HPDE6-E6E7 (cell line): ENCODE data around the gene HAUS7.
A peak's percentile ranks its signal among the peaks of the same experiment; 100 is the strongest.
"Not testable (repeated sequence)": the region's sequence is repeated elsewhere in the genome, so short reads cannot be mapped to it uniquely, and the experiment has no call there.

ENCODE experiments used
- DNase-seq: peaks from one replicate; pipeline ENCODE4 v3.0.0; 2011; ENCODE audit warnings: missing footprints; ENCODE audit errors: extremely low spot score

Gene HAUS7

DNA sequence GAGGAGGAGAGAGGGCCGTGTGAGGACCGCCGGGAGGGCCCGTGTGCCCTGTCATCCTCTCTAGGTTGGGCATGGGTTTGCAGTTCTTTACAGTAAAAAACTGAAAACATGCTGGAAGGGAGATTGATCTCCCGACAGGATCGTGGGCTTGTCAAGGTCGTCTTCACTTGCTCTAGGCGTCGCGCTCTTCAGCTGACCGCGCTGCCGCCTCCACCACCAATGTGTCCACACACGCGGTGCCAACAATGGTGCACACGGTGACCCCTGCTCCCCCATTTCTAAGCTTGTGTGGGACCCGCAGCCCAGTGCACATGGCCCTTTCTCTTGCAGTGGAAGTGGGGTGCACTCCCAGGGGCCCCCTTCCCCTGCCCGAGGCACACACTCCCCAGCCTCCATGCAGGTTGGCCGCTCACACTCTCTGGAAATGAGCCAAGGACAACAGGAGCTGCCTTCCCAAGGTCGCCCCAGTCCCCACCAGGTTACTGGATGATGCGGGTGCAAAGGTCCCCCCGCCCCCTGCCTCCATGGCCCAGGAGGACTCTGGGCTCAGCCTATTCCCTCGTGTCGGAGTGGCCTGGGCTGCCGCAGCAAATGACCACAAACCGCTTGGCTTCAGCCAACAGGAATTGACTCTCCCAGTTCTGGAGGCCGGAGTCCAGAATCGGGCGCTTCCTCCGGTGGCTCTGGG lies 60.8 kb downstream of the HAUS7 start:
- no peak for DNase-seq

DNA sequence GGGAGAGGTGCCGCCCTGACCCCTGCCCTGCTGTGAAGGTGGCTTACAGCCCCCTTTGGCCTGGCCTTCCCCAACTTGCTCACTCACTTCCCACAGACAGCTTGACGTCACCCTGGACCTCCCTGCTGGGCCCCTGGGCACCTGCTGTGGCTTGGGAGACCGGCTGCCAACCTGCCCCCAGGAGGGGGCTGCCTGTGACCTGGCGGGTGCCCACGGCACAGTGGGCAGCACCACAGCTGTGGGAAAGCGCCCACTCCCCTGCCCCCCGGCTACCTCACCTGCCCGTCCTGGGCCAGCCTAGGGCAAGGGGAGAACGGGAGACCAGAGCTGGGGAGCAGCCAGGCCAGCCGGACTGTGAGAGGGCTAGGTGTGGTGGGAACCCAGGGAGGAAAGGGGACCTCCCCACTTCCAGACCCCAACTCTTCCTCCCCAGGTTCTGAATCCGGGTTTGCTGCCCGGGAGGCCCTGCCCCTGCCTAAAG lies 61.5 kb downstream of the HAUS7 start:
- DNase-seq, result no peak

DNA sequence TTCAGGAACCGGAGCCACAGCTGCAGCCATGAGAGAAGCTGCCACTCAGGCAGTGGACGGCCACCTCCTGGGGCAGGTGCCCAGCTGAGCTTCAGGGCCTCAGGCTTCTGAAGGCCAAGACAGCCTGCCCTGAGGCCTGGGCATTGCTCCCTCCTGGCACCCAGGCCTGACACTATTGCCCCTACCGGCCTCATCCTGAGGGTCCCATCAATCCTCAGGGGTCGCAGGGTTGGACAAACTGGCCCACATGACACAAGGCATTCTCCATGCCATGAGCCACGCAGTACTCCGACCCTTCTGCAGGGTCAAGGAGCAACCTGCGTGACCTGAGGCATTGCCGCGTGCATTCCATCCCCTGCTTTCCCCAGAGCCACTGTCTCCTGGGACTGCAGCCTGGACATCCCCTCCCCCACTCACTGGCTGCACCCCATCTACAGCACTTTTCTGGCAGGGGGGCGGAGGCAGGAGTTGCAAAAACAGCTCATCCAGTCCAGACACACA lies 62.1 kb downstream of the HAUS7 start:
- no peak for DNase-seq

DNA sequence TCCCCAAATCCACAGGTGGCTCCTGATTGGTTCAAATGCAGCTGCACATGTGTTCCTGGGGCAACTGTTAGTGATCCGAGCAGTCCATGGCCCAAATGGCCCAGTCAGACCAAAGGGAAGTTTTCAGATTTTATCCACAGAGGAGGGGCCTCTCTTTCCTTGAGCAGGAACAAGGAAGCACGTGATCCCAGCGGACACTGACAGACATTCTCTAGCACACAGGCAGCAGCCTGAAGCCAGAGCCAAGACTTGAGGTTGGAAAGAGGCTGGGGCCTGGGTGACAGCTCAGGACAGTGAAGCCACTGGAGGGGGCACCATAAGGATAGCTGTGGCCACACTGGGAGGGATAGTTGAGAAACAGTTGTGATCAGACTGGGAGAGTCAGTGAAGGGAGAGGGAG lies 62.6 kb downstream of the HAUS7 start:
- no peak for DNase-seq

GRCh38 chrX:153406903-153407302 lies 63.5 kb downstream of the HAUS7 start:
- no peak for DNase-seq

DNA sequence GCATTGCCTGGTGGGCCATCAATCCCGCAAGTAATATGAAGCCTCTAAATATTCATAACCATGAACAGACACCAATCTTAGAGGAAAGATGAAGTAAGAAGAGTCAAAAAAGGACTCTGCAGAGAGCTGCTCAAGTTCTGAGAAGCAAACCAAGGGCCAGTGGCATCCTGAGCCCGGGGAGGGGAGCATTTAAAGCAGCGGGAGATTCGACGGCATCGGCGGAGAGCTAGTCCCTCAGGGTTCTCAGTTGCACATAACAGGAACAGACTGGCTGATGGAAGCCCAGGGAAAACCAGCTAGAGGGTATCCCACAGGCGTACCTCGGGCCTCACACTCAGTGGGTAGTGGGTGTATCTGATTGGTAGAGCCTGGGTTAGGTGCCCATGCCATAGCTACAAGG lies 64.4 kb downstream of the HAUS7 start:
- DNase-seq, result no peak

GRCh38 chrX:153405426-153405825 lies 65.0 kb downstream of the HAUS7 start:
- no peak for DNase-seq

- DNase-seq, result not testable (repeated sequence)
Measured at GRCh38 chrX:153404333-153404732, 66.0 kb downstream of the HAUS7 start.

DNA sequence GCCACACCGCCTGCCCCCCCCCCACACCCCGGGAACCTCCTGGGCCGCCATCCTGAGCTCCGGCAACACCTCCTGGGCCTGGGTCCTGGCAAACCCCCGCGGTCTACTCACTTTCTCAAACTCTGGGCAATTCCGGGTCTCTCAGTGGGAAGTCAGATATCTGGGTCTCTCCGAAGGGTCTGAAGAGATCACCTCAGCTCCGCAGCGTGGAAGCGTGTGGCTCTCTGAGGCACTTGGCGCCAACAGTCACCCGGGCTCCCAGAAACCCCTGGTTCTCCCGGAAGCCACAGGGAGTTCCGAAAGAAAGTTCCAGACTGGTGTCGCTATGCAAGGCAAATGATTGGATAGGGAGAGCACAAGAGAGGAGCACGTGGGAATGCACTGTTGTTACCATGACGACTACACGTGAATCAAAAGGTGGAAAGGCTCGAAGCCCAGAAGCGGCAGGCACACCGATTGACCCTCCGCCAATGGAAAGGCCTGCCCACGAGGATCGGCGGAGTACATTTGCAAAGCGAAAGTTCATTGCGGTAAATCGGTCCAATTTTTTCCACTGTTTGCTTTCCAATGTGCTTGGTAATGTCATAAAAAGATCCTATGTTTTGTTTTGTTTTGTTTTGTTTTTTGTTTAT lies 69.1 kb downstream of the HAUS7 start, which contains the start of gene PNMA6E:
Gene PNMA6E, minus strand, starts transcription at position 218 of the 632 bp plus-strand sequence. CDS start 2,501 bp downstream, outside the sequence.
- no peak for DNase-seq

- DNase-seq, result peak; percentile 61
Measured at GRCh38 chrX:153400146-153401132, 69.9 kb downstream of the HAUS7 start.

DNA sequence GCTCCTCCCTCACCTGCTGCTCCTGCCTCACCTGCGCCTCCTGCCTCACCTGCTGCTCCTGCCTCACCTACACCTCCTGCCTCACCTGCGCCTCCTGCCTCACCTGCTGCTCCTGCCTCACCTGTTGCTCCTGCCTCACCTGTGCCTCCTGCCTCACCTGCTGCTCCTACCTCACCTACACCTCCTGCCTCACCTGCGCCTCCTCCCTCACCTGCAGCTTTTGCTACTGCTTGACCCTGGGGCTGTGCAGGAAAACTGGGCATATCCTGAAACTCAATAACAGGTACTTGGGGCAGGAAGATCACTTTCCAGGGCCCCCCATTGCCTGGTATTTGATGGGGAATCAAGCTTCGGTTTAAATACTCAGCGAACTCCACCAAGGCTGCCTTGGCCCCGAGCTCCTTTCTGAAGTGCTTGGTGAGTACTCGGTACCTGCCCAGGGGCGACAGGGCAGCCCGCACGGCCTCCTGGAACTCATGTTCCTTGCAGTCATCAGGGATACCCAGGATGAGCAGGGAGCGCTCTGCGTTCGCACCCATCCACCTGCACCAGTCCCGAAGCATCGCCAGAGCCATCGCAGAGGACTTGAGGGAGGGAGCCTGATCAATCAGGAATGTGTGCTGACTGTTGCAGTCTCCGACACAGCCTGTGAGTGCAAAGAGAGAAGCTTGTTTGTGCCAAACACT lies 72.0 kb downstream of the HAUS7 start:
- no peak for DNase-seq
